HG02759 (cell line): ENCODE results near the gene VAV1.
"Not testable (repeated sequence)": the region's sequence is repeated elsewhere in the genome, so short reads cannot be mapped to it uniquely, and the experiment has no call there.

Experiments used
- ATAC-seq: cut with Tn5 transposase; IDR thresholded peaks from one replicate; pipeline ENCODE4 v1.9.1; 2021; ENCODE audit warnings: mild to moderate bottlenecking, moderate library complexity; ENCODE audit not compliant: unreplicated experiment

The VAV1 gene

GRCh38 chr19:6754653-6755463 is 17.6 kb upstream of the VAV1 start:
- no peak for ATAC-seq

GRCh38 chr19:6760606-6761005 is 11.9 kb upstream of the VAV1 start:
- no peak for ATAC-seq

GRCh38 chr19:6761053-6761676 is 11.3 kb upstream of the VAV1 start:
- ATAC-seq: no peak

- ATAC-seq: not testable (repeated sequence)
Measured at GRCh38 chr19:6762253-6762797, 10.2 kb upstream of the VAV1 start.

- no peak for ATAC-seq
Measured at GRCh38 chr19:6765738-6766356, 6.7 kb upstream of the VAV1 start.

- ATAC-seq: no peak
Measured at GRCh38 chr19:6766357-6767080, 6.0 kb upstream of the VAV1 start.

- ATAC-seq: peak; percentile 20
Measured at GRCh38 chr19:6767081-6767356, 5.5 kb upstream of the VAV1 start.

- peak; percentile 63 for ATAC-seq
Measured at GRCh38 chr19:6767357-6768235, 4.9 kb upstream of the VAV1 start, which contains the start of gene SH2D3A. Gene SH2D3A, minus strand, starts transcription at chr19:6767435. Its CDS starts 3,687 bp downstream, at chr19:6763748.

GRCh38 chr19:6768236-6768785 is 4.2 kb upstream of the VAV1 start:
- no peak for ATAC-seq

GRCh38 chr19:6769006-6769619 is 3.4 kb upstream of the VAV1 start:
- no peak for ATAC-seq

- ATAC-seq: not testable (repeated sequence)
Measured at GRCh38 chr19:6771648-6772027, 870 bp upstream of the VAV1 start.

GRCh38 chr19:6772866-6773322 is 386 bp downstream of the VAV1 start:
- ATAC-seq: no peak

- ATAC-seq: no peak
Measured at GRCh38 chr19:6773323-6773931, 919 bp downstream of the VAV1 start.

GRCh38 chr19:6774821-6775707 is 2.6 kb downstream of the VAV1 start:
- ATAC-seq: no peak

GRCh38 chr19:6776045-6776444 is 3.5 kb downstream of the VAV1 start:
- ATAC-seq: not testable (repeated sequence)

- no peak for ATAC-seq
Measured at GRCh38 chr19:6776999-6777398, 4.5 kb downstream of the VAV1 start.

- ATAC-seq: no peak
Measured at GRCh38 chr19:6777434-6777833, 4.9 kb downstream of the VAV1 start.

GRCh38 chr19:6778386-6778785 is 5.9 kb downstream of the VAV1 start:
- no peak for ATAC-seq
